Cardiac fibroblast (primary cell): ENCODE results near the gene GNL3.
"Not testable (repeated sequence)": the region's sequence is repeated elsewhere in the genome, so short reads cannot be mapped to it uniquely, and the experiment has no call there.

Experiments
- DNase-seq, 2 donors: peaks; one replicate each; pipeline versions ENCODE4 v3.0.0 to v3.0.0-alpha.2; 2010; ENCODE audit warnings: low read depth in 2 of 2
- H3K4me3 ChIP-seq, 2 donors: replicated peaks in 1 of 2; 1 replicate in 1 of 2; 2 replicates in 1 of 2; pipeline ENCODE4 v1.5.1; 2011; ENCODE audit warnings: low read depth in 2 of 2, low read length in 2 of 2, mild to moderate bottlenecking in 2 of 2, moderate library complexity in 1 of 2
- CTCF ChIP-seq: IDR thresholded peaks from one replicate; pipeline ENCODE4 v1.5.1; 2011; ENCODE audit warnings: low read depth, mild to moderate bottlenecking, low read length, inconsistent platforms

GNL3 gene

GRCh38 chr3:52721002-52721729 lies 35.3 kb downstream of the GNL3 start:
- no peak for TF ChIP-seq CTCF
- no peak overlapping the region for H3K4me3 ChIP-seq
- peak; percentile 13 for DNase-seq

- H3K4me3 ChIP-seq: no peak overlapping the region
- no peak for DNase-seq
- no peak for TF ChIP-seq CTCF
Observed at GRCh38 chr3:52721730-52722008, 35.8 kb downstream of the GNL3 start.

DNA sequence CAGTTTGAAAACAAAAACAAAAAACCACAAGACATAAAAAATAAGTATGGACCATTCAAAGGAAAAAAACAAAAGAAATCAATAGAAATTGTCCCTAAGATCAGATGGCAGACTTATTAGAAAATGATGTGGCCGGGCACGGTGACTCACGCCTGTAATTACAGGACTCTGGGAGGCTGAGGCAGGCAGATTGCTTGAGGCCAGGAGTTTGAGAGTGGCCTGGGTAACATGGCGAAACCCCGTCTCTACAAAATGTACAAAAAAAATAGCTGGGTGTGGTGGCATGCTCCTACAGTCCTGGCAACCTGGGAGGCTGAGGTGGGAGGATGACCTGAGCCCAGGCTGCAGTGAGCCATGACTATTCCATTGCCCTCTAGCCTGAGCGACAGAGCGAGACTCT lies 36.7 kb downstream of the GNL3 start:
- H3K4me3 ChIP-seq: no peak overlapping the region
- DNase-seq: no peak
- TF ChIP-seq CTCF: no peak

GRCh38 chr3:52723935-52724334 lies 38.1 kb downstream of the GNL3 start:
- H3K4me3 ChIP-seq: no peak overlapping the region
- DNase-seq: no peak
- TF ChIP-seq CTCF: no peak

DNA sequence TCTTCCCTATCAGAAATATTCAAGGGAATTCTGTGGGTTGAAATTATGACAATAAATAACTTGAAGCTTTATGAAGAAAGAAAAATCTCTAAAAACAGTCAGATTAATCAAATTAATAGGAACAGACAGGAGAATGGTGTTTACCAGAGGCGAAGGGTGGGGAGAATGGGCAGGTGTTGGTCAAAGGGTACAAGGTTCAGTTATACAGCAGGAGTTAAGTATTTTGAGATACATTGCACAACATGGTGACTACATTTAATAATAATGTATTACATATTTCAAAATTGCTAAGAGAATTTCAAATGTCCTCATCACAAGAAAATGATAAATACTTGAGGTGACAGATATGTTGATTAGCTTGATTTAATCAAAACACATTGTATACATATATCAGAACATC lies 38.7 kb downstream of the GNL3 start:
- H3K4me3 ChIP-seq: no peak overlapping the region
- TF ChIP-seq CTCF: no peak
- DNase-seq: no peak

DNA sequence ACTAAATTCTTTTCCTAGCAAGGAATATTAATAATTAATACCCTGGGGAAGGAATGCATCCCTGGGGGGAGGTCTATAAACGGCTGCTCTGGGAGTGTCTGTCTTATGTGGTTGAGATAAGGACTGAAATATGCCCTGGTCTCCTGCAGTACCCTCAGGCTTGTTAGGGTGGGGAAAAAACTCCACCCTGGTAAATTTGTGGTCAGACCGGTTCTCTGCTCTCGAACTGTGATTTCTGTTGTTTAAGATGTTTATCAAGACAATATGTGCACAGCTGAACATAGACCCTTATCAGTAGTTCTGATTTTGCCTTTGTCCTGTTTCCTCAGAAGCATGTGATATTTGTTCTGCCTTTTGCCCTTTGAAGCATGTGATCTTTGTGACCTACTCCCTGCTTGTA lies 42.9 kb downstream of the GNL3 start:
- not testable (repeated sequence) for H3K4me3 ChIP-seq, DNase-seq

- DNase-seq: peak; percentile 11 to 38
- no peak overlapping the region for H3K4me3 ChIP-seq
- TF ChIP-seq CTCF: no peak
Observed at GRCh38 chr3:52730681-52731080, 44.8 kb downstream of the GNL3 start.
